Osteocyte (in vitro differentiated cells): ENCODE data around the gene BCR. TPM values are rescaled to one million over a fixed set of nuclear protein-coding genes. Genes with fewer than 3 reads are reported as not detected.
"Not testable (repeated sequence)": the region's sequence is repeated elsewhere in the genome, so short reads cannot be mapped to it uniquely, and the experiment has no call there.

Experiments
- DNase-seq: peaks from one replicate; pipeline ENCODE4 v3.0.0; 2021; ENCODE audit warnings: mixed read lengths; ENCODE audit not compliant: unreplicated experiment; ENCODE audit errors: extremely low spot score
- H3K27ac Mint-ChIP-seq: one replicate; pipeline ENCODE4 v1.8.0; 2021; ENCODE audit warnings: mild to moderate bottlenecking, mixed read lengths; ENCODE audit not compliant: unreplicated experiment
- H3K27me3 Mint-ChIP-seq: one replicate; pipeline ENCODE4 v1.8.0; 2021; ENCODE audit warnings: mixed read lengths; ENCODE audit not compliant: unreplicated experiment
- H3K36me3 Mint-ChIP-seq: one replicate; pipeline ENCODE4 v1.8.0; 2021; ENCODE audit warnings: mixed read lengths; ENCODE audit not compliant: unreplicated experiment
- H3K4me1 Mint-ChIP-seq: one replicate; pipeline ENCODE4 v1.8.0; 2021; ENCODE audit warnings: mixed read lengths; ENCODE audit not compliant: unreplicated experiment
- H3K4me3 Mint-ChIP-seq: one replicate; pipeline ENCODE4 v1.8.0; 2021; ENCODE audit warnings: mild to moderate bottlenecking, moderate library complexity, mixed read lengths; ENCODE audit not compliant: unreplicated experiment
- H3K9me3 Mint-ChIP-seq: one replicate; pipeline ENCODE4 v1.8.0; 2021; ENCODE audit warnings: mixed read lengths; ENCODE audit not compliant: unreplicated experiment
- CTCF ChIP-seq: fragments of 200-600 bp; sonication (generic); IDR thresholded peaks from 2 replicates; pipeline ENCODE4 v1.5.0; 2021; ENCODE audit warnings: antibody characterized with exemption, mild to moderate bottlenecking, moderate library complexity
- total RNA-seq: library from RNA; stranded (reverse); gene quantifications from 2 replicates; pipeline ENCODE4 v1.2.1, GENCODE V29; 2021

Gene BCR
- total RNA-seq, 1 donor from 2014 or later = 35.3 TPM

- Mint-ChIP-seq H3K36me3 (no peaks in the 10 kb centered on the region), H3K27me3 (no peaks in the 10 kb centered on the region), H3K4me3 (no peak overlapping the region), H3K27ac (no peak overlapping the region), H3K4me1 (peaks cover 10% of the 10 kb centered on the region), H3K9me3 (no peaks in the 10 kb centered on the region)
- no peak for TF ChIP-seq CTCF
- DNase-seq = no peak
Observed at GRCh38 chr22:23325183-23325582, 144.9 kb downstream of the BCR start.

GRCh38 chr22:23333822-23334221 is 153.5 kb downstream of the BCR start:
- peaks cover 14% of the 10 kb centered on the region for H3K27me3 Mint-ChIP-seq
- DNase-seq, H3K36me3 Mint-ChIP-seq, H3K9me3 Mint-ChIP-seq, H3K4me1 Mint-ChIP-seq, H3K4me3 Mint-ChIP-seq, H3K27ac Mint-ChIP-seq: not testable (repeated sequence)

GRCh38 chr22:23337672-23338071 is 157.4 kb downstream of the BCR start:
- H3K9me3 Mint-ChIP-seq, H3K27ac Mint-ChIP-seq, H3K4me1 Mint-ChIP-seq, H3K4me3 Mint-ChIP-seq, DNase-seq, H3K36me3 Mint-ChIP-seq: not testable (repeated sequence)
- peaks cover 21% of the 10 kb centered on the region for H3K27me3 Mint-ChIP-seq

GRCh38 chr22:23341942-23342695 is 161.8 kb downstream of the BCR start:
- not testable (repeated sequence) for H3K4me1 Mint-ChIP-seq, H3K9me3 Mint-ChIP-seq, H3K4me3 Mint-ChIP-seq, H3K27ac Mint-ChIP-seq, H3K36me3 Mint-ChIP-seq, DNase-seq
- H3K27me3 Mint-ChIP-seq = peaks cover 11% of the 10 kb centered on the region

GRCh38 chr22:23351321-23351720 is 171.0 kb downstream of the BCR start:
- no peak for TF ChIP-seq CTCF
- H3K36me3 Mint-ChIP-seq = no peaks in the 10 kb centered on the region
- DNase-seq = no peak
- peaks cover 3% of the 10 kb centered on the region for H3K4me1 Mint-ChIP-seq
- H3K27me3 Mint-ChIP-seq = peaks cover 24% of the 10 kb centered on the region
- no peaks in the 10 kb centered on the region for H3K9me3 Mint-ChIP-seq
- no peak overlapping the region for H3K27ac Mint-ChIP-seq
- H3K4me3 Mint-ChIP-seq = no peak overlapping the region

GRCh38 chr22:23353004-23353403 is 172.7 kb downstream of the BCR start:
- DNase-seq = no peak
- Mint-ChIP-seq H3K36me3 (no peaks in the 10 kb centered on the region), H3K4me1 (peaks cover 3% of the 10 kb centered on the region), H3K27me3 (peaks cover 30% of the 10 kb centered on the region), H3K9me3 (no peaks in the 10 kb centered on the region), H3K27ac (no peak overlapping the region), H3K4me3 (no peak overlapping the region)
- TF ChIP-seq CTCF = no peak
